Mucosa of descending colon (tissue), 3 donors: Measurements from ENCODE around the gene ARFRP1. TPM values are rescaled to one million over a fixed set of nuclear protein-coding genes. Genes with fewer than 3 reads are reported as not detected.

Experiments used
- ATAC-seq: fragments of 200-7000 bp; cut with Tn5 transposase; one replicate; pipeline ENCODE4 v1.9.1; 2020; ENCODE audit warnings: mild to moderate bottlenecking, moderate library complexity
- DNase-seq, 3 donors: peaks; one replicate each; pipeline ENCODE4 v3.0.0-alpha.2; 2020
- H3K36me3 ChIP-seq: fragments of 200-600 bp; one replicate; pipeline ENCODE4 v1.8.0; 2021; ENCODE audit warnings: low read depth, mild to moderate bottlenecking
- H3K4me1 ChIP-seq: fragments of 200-600 bp; one replicate; pipeline ENCODE4 v1.8.0; 2021; ENCODE audit warnings: low read depth, mild to moderate bottlenecking
- H3K4me3 ChIP-seq: fragments of 200-600 bp; one replicate; pipeline ENCODE4 v1.8.0; 2021; ENCODE audit warnings: mild to moderate bottlenecking
- H3K9me3 ChIP-seq: fragments of 200-600 bp; one replicate; pipeline ENCODE4 v1.8.0; 2021; ENCODE audit warnings: mild to moderate bottlenecking
- CTCF ChIP-seq: fragments of 200-600 bp; IDR thresholded peaks from one replicate; pipeline ENCODE4 v1.8.0; 2022; ENCODE audit warnings: antibody characterized with exemption, mild to moderate bottlenecking
- intact Hi-C, 2 donors: fragments of 100-400 bp; cut with DNase I in 1 of 2; cut with micrococcal nuclease in 1 of 2; formaldehyde crosslinking; loops; one replicate each; pipeline versions ENCODE4 v1.11.0 to v1.11.1; 2022; cut with DNase I, micrococcal nuclease
- total RNA-seq, 3 donors: library from RNA; stranded (reverse); fragmentation: NEBNext Ultra II Directional in 2 of 3; extraction: Animal tissue kit (Norgen Biotek cat#: 25700) in 2 of 3; gene quantifications; one replicate each; pipeline versions ENCODE4 v1.2.1 to v1.2.4, GENCODE V29; 2021 to 2023
- donor health status: DM: no; HTN: no; CAD: no; lungs with moderate emphysema.
- donor health status: DM: no; HTN: no; CAD: no.
- donor health status: DM: no; HTN: yes; CAD: no.

Gene ARFRP1
- total RNA-seq, 3 donors from 2014 or later, result 64.5 to 69.7 (median 68.6) TPM

GRCh38 chr20:63681609-63682142 is 26.1 kb downstream of the ARFRP1 start:
- Histone ChIP-seq H3K36me3 (no peaks in the 10 kb centered on the region), H3K9me3 (no peaks in the 10 kb centered on the region)
- TF ChIP-seq CTCF, result no peak

GRCh38 chr20:63680857-63681608 is 26.7 kb downstream of the ARFRP1 start:
- H3K4me1 ChIP-seq, result peaks cover 1% of the 10 kb centered on the region
- ATAC-seq, result no peak
- no peaks in the 10 kb centered on the region for H3K9me3 ChIP-seq
- no peak for TF ChIP-seq CTCF
- no peak for DNase-seq
- no peak overlapping the region for H3K4me3 ChIP-seq
- H3K36me3 ChIP-seq, result no peaks in the 10 kb centered on the region
- intact Hi-C loops, result no loop called here

More at GRCh38 chr20:63681609-63682142, 26.1 kb downstream of the ARFRP1 start:
- no peak overlapping the region for H3K4me3 ChIP-seq
- ATAC-seq, result no peak
- intact Hi-C loops, result no loop called here
- peak in 1 of 3 donors; percentile 53 for DNase-seq
- peaks cover 7% of the 10 kb centered on the region for H3K4me1 ChIP-seq

- Histone ChIP-seq H3K4me1 (no peaks in the 10 kb centered on the region), H3K9me3 (no peaks in the 10 kb centered on the region), H3K4me3 (no peak overlapping the region), H3K36me3 (no peaks in the 10 kb centered on the region)
- TF ChIP-seq CTCF, result no peak
- intact Hi-C loops, result no loop called here
- DNase-seq (peak in 1 of 3 donors; percentile 43), ATAC-seq (no peak)
These were observed 27.3 kb downstream of the ARFRP1 start for GRCh38 chr20:63680427-63680826.

GRCh38 chr20:63679799-63680305 is 27.9 kb downstream of the ARFRP1 start:
- H3K4me1 ChIP-seq, result no peaks in the 10 kb centered on the region
- TF ChIP-seq CTCF, result no peak
- ATAC-seq (no peak), DNase-seq (no peak)
- H3K36me3 ChIP-seq, result no peaks in the 10 kb centered on the region
- intact Hi-C loops, result no loop called here
- H3K4me3 ChIP-seq, result no peak overlapping the region
- no peaks in the 10 kb centered on the region for H3K9me3 ChIP-seq

- intact Hi-C loops, result no loop called here
- H3K4me3 ChIP-seq, result no peak overlapping the region
- H3K9me3 ChIP-seq, result no peaks in the 10 kb centered on the region
- no peak for TF ChIP-seq CTCF
- DNase-seq, result no peak
- H3K36me3 ChIP-seq, result no peaks in the 10 kb centered on the region
- H3K4me1 ChIP-seq, result no peaks in the 10 kb centered on the region
- ATAC-seq, result no peak
These were observed 28.9 kb downstream of the ARFRP1 start for GRCh38 chr20:63678667-63679465.
